GM12864 (cell line): ENCODE data around the gene SYNRG.
A peak's percentile ranks its signal among the peaks of the same experiment; 100 is the strongest.

Experiments
- DNase-seq: peaks from one replicate; pipeline ENCODE4 v3.0.0-alpha.2; 2011; ENCODE audit warnings: low read depth
- H3K4me3 ChIP-seq: 2 replicates; pipeline ENCODE4 v1.5.1; 2011; ENCODE audit warnings: mild to moderate bottlenecking, low read depth, low read length, control low read depth
- CTCF ChIP-seq: IDR thresholded peaks from 2 replicates; pipeline ENCODE4 v1.5.1; 2011; ENCODE audit warnings: low read depth, mild to moderate bottlenecking, moderate library complexity, low read length, control low read depth, inconsistent platforms; ENCODE audit errors: missing control alignments

Gene SYNRG

GRCh38 chr17:37488607-37489196 lies 120.5 kb downstream of the SYNRG start:
- peak overlapping the region; percentile 72 for H3K4me3 ChIP-seq
- peak; percentile 1 for TF ChIP-seq CTCF
- DNase-seq, result peak; percentile 36

GRCh38 chr17:37488009-37488604 lies 121.1 kb downstream of the SYNRG start:
- TF ChIP-seq CTCF, result no peak
- no peak for DNase-seq
- H3K4me3 ChIP-seq, result no peak overlapping the region

- no peak overlapping the region for H3K4me3 ChIP-seq
- DNase-seq, result no peak
- no peak for TF ChIP-seq CTCF
Observed at GRCh38 chr17:37485938-37486570, 123.2 kb downstream of the SYNRG start.

GRCh38 chr17:37483311-37484039 lies 125.7 kb downstream of the SYNRG start:
- no peak for DNase-seq
- no peak overlapping the region for H3K4me3 ChIP-seq
- TF ChIP-seq CTCF, result no peak

GRCh38 chr17:37481001-37481665 lies 128.1 kb downstream of the SYNRG start:
- no peak for DNase-seq

More at GRCh38 chr17:37481001-37481665, 128.1 kb downstream of the SYNRG start:
- H3K4me3 ChIP-seq, result no peak overlapping the region
- no peak for TF ChIP-seq CTCF
